Stimulated activated effector memory CD8-positive, alpha-beta T cell treated with anti-CD3 and anti-CD28 coated beads, Interleukin-12 subunit alpha, Interleukin-12 subunit beta, amount 100 ng/mL, for 72 hours (primary cell): ENCODE results near the gene KLK10.
"Not testable (repeated sequence)": the region's sequence is repeated elsewhere in the genome, so short reads cannot be mapped to it uniquely, and the experiment has no call there.

Experiments
- ATAC-seq: fragments of 150-1000 bp; cut with Tn5 transposase; 2 replicates; pipeline ENCODE4 v1.10.0; 2021
- DNase-seq, 2 donors: peaks; one replicate each; pipeline ENCODE4 v3.0.0; 2021 to 2022; ENCODE audit warnings: low spot score in 2 of 2
- H3K27ac Mint-ChIP-seq: one replicate; pipeline ENCODE4 v1.8.0; 2022; ENCODE audit warnings: mild to moderate bottlenecking, mixed read lengths
- H3K36me3 Mint-ChIP-seq: one replicate; pipeline ENCODE4 v1.8.0; 2022; ENCODE audit warnings: mild to moderate bottlenecking, mixed read lengths
- H3K4me1 Mint-ChIP-seq: one replicate; pipeline ENCODE4 v1.8.0; 2022; ENCODE audit warnings: mixed read lengths
- H3K4me3 Mint-ChIP-seq: one replicate; pipeline ENCODE4 v1.8.0; 2022; ENCODE audit warnings: mild to moderate bottlenecking, mixed read lengths
- H3K9me3 Mint-ChIP-seq: one replicate; pipeline ENCODE4 v1.8.0; 2022; ENCODE audit warnings: mixed read lengths

Gene KLK10

DNA sequence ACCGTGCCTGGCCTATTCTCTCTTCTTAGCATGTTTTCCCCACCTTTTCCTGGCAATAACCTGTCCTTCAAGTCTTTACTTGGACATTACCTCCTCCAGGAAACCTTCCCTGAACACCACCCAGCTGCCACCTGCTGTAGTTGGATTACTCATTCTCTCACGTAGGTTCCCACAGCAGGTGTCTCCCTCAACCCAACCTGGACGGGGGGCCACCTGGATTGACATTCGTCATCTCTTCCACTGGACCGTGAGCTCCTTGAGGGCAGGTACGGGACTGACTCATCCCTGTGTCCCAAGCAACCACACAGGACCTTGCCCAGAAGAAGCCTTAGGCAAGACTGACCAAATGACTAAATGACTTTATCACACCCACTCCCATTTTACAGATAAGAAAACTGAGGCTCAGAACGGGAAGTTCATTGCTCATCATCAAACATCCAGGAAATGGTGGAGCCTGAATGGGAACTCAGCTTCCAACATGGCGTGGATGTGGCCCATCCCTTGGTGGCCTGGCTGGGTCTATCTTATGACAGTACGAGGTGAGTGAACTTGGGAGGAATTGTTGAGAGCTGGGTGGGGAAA lies 46.6 kb downstream of the KLK10 start:
- Mint-ChIP-seq H3K9me3 (no peaks in the 10 kb centered on the region), H3K27ac (no peak overlapping the region), H3K4me1 (no peaks in the 10 kb centered on the region), H3K4me3 (no peak overlapping the region), H3K36me3 (no peaks in the 10 kb centered on the region)
- ATAC-seq: no peak
- DNase-seq: no peak

GRCh38 chr19:50969810-50970209 lies 49.7 kb downstream of the KLK10 start:
- H3K4me3 Mint-ChIP-seq, DNase-seq, H3K27ac Mint-ChIP-seq, ATAC-seq, H3K4me1 Mint-ChIP-seq, H3K9me3 Mint-ChIP-seq, H3K36me3 Mint-ChIP-seq: not testable (repeated sequence)

- Mint-ChIP-seq H3K4me1 (no peaks in the 10 kb centered on the region), H3K4me3 (no peak within 1 kb of the TSS), H3K27ac (no peak within 1 kb of the TSS), H3K36me3 (no peaks in the 10 kb centered on the region), H3K9me3 (no peaks in the 10 kb centered on the region)
- no peak for DNase-seq
- ATAC-seq: no peak
Observed at GRCh38 chr19:50969413-50969760, 50.1 kb downstream of the KLK10 start, which contains the start of gene KLK6. Gene KLK6 (minus strand): TSS chr19:50969591. CDS start chr19:50968104, 1,487 bp downstream.

- Mint-ChIP-seq H3K4me1 (no peaks in the 10 kb centered on the region), H3K27ac (no peak overlapping the region), H3K9me3 (no peaks in the 10 kb centered on the region), H3K4me3 (no peak overlapping the region), H3K36me3 (no peaks in the 10 kb centered on the region)
- ATAC-seq: no peak
- DNase-seq: no peak
Observed at GRCh38 chr19:50968716-50969412, 50.6 kb downstream of the KLK10 start.

DNA sequence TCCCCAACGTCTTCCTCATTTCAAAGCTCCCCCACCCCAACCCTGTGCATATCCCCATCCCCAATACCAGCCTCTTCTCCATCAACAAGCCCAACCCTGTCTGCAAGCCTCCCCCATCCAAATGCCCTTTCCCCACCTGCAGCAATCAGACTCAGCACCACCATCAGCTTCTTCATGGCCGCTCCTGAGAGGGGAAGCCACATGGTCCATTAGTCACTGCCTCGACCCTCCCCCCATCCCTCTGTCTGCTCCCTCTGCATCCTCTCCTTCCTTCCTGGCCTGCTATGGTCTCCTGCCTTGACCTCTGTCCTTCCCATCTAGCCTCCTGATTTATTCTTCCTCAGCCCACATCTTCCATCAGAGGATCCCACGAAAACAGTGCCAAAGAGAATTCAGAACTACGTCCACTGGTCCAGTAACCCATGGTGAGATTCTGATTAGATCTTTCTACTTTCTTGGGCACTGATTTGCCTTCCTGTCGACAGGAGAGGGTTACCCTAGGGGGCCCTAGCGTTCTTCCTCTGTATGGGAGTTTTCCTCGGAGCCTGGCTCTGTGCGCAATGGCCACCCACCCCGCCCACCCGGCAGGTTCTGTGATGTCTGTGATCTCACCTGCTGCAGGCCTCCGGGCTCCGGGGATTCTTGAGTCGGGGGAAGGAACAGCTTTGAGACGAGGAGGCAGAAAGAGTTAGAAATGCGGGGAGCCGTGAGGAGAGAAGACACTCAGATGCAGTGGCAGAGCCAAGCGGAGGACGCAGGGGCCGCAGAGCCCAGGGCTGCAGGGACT lies 51.4 kb downstream of the KLK10 start:
- Mint-ChIP-seq H3K4me3 (no peak overlapping the region), H3K36me3 (no peaks in the 10 kb centered on the region), H3K27ac (no peak overlapping the region), H3K9me3 (no peaks in the 10 kb centered on the region), H3K4me1 (no peaks in the 10 kb centered on the region)
- DNase-seq (no peak), ATAC-seq (no peak)

DNA sequence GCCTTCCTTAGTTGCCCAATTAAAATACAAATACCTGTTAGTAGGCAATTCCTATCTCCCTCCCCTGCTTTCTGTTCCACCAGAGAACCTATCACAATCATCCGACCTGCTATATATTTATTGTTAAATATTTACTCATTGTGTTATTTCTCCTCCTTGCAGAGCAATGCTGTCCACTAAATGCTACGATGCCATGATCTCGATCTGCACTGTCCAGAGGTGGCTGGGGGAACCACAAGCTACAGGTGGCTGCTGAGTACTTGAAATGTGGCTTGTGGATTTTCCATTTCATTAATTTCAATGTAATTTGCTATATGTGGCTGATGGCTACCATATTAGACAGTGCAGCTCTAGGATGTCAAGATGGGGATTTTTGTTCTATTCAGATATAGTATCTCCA lies 55.2 kb downstream of the KLK10 start:
- Mint-ChIP-seq H3K4me1 (no peaks in the 10 kb centered on the region), H3K36me3 (no peaks in the 10 kb centered on the region), H3K4me3 (no peak overlapping the region), H3K27ac (no peak overlapping the region), H3K9me3 (peaks cover 19% of the 10 kb centered on the region)
- DNase-seq (no peak), ATAC-seq (no peak)

DNA sequence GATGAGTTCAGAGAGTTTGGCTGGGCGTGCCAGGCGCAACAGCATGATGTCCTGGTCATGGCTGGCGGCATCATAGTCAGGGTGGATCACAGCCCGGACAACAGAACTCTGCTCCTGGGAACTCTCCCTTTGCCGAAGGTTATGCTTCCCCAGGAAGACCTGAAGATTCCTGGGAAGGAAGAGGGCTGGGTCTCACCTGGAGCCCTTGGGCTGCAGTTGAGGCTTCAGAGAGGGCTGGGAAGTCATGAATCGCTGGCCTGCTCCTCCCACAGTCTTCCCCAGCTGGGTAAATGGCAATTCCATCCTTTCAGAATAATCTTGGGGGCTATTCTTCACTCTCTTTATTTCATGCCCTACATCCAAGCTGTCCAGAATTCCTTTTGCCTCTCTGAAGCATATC lies 56.1 kb downstream of the KLK10 start:
- Mint-ChIP-seq H3K4me3 (no peak overlapping the region), H3K9me3 (peaks cover 20% of the 10 kb centered on the region), H3K4me1 (no peaks in the 10 kb centered on the region), H3K27ac (no peak overlapping the region), H3K36me3 (no peaks in the 10 kb centered on the region)
- DNase-seq: no peak
- ATAC-seq: no peak
